Astrocyte of the hippocampus (primary cell): Measurements from ENCODE around the gene MLXIP.

Source experiments
- DNase-seq: peaks from one replicate; pipeline ENCODE4 v3.0.0; 2011; ENCODE audit warnings: low read depth, low spot score

Gene MLXIP

DNA sequence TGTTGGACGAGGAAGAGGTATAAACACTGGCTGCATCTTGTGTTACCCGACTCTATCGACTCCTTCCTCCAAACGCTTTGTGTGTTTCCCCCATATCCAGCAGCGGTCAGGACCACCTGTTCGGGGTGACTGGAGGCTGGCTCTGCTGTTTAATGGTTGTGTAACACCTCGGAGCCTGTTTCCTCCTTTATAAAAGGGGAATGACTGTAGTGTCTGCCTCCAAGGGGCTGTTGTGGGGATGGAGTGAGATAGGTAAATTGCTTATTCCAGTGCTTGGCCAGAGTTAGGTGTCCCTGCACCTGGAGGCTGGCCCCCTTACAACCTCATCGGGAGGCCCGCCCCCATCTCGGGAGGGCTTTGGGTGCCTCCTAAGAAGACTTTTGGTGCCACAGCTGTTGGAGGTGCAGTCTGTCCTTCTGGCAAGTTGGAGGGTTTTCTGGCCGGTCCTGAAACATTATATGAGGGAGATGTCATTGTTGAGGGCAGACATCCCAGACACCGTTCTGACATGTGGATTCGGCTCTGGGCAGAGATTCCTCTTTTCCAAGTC lies 1.1 kb downstream of the MLXIP start:
- no peak for DNase-seq

DNA sequence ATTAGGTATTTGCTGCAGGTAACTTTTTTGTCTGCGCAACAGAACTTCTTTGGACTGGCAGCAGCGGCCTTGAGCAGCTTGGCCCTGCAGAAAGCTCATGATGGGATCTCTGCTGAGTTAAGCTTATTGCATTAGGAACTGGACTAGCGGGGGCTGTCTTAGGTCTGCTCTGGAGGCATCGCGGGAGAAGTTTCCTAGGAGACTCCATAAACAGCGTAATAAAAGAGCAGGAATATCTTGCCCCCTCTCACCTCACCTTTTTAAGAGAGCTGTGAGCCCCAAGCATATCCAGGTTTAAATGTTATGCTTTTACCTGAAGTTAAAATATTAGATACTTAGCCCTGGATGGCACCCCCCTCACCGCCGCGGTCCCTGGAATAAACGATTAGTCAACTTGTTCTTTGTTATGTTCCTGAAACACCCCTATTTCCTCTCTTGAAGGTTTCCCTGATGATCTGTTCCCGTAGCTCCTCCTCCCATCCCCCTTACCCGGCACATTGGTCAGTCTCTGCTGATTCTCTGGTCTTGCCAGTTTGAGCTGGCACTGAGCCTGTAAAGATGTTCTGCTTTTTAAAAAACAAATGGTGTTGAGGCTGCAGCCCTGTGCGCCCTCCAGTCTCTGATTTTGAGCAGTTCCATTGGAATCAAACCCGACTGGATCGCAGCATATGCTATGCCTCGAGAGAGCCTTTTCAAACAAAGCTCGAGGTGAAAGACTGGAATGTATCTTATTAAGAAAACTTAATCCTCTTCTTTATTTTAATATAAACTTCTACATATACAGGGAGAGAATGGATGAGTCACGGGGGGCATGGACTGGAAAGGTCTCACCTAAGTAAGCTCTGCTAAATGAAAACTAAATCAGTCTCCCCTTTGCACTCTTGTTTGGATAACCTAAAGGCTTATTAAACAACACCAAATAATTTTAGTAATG lies 1.9 kb downstream of the MLXIP start:
- DNase-seq: peak; percentile 72

- DNase-seq: peak; percentile 36
Measured at GRCh38 chr12:122081083-122081696, 2.6 kb downstream of the MLXIP start.

DNA sequence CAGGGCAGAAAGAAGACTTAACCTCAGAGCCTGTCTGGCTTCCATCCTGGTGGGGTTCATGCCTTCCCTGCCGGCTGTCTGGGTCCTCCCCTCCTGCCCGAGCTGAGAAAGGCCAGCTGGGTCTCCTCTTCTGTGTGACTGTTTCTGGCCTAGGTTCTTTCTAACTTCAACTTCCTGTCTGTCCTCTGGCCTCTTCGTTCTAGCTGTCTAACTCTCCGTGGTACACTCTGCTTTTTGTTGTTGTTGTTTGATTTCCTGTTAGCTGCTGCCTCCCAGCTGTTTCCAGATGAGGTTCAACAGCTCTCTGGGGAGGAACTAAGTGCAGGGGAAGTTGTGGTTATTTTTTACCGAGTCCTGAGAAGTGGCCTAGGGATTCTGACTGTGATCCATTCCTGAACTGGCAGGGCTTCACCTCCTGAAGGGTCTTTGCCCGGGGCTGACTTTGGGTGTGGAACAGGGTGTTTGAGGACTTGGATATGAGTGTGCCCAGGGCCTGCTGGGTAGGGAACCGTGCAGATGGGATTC lies 3.2 kb downstream of the MLXIP start:
- no peak for DNase-seq

DNA sequence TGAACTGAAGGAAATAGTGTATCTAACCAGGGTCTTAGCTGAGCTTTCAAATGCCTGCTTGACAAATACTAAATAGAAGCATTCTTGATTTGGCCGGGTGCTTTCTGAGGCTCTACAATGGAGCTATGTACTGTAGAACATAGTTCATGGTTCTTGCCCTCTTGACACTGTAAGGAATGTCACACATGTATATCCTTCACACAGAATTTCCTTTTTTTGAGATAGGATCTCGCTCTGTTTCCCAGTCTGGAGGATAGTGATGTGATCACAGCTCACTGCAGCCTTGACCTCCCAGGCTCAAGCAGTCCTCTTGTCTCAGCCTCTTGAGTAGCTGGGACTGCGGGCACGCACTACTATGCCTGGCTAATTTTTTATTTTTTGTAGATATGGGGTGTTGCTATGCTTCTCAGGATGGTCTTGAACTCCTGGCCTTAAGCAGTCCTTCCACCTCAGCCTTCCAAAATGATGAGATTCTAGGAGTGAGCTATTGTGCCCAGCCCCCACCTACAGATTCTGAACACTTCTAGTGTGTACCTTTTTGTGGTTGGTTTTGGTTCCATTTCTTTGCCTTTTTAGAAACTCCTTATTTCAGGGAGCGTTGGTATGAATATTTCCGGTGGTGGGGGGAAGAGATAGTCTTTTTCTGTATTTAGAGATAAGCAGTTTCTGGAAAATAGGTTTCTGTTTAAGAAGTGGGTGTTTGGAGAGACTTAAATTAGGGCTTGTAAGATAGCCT lies 4.2 kb downstream of the MLXIP start:
- no peak for DNase-seq

- no peak for DNase-seq
Measured at GRCh38 chr12:122084857-122085405, 6.4 kb downstream of the MLXIP start.

- DNase-seq: no peak
Measured at GRCh38 chr12:122085591-122085990, 7.0 kb downstream of the MLXIP start.

- no peak for DNase-seq
Measured at GRCh38 chr12:122086116-122086515, 7.6 kb downstream of the MLXIP start.

DNA sequence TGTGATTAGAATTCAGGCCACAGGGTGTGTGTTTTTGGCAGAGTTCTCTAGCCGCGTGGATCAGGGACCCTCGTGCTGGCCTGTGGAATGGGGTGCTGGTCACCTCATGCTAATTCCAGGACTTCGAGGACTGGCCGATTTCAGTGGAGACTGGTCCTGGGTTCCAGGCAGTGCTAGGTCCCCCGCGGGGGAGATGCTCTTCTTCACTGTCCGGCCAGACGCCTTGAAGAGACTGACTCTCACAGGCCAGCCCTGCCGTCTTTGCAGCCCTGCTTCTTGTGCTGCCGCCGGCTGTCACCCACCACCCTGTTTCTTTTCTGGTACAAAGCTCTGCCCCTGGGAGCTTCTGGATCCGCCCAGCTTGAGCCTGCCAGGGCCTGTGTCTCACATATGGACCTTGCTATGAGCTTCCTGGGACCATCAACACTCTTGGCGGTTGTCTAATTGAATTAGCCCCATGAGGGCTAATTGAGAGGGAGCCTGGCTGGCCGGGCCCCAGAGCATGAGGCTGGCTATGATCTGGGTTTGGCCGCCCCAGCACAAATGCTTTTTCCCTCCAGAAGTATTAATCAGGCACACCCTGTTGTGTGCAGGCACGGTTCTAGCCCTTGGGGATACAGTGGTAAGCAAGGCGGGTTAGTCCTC lies 8.2 kb downstream of the MLXIP start:
- DNase-seq: no peak

GRCh38 chr12:122087431-122088178 lies 9.0 kb downstream of the MLXIP start:
- no peak for DNase-seq

DNA sequence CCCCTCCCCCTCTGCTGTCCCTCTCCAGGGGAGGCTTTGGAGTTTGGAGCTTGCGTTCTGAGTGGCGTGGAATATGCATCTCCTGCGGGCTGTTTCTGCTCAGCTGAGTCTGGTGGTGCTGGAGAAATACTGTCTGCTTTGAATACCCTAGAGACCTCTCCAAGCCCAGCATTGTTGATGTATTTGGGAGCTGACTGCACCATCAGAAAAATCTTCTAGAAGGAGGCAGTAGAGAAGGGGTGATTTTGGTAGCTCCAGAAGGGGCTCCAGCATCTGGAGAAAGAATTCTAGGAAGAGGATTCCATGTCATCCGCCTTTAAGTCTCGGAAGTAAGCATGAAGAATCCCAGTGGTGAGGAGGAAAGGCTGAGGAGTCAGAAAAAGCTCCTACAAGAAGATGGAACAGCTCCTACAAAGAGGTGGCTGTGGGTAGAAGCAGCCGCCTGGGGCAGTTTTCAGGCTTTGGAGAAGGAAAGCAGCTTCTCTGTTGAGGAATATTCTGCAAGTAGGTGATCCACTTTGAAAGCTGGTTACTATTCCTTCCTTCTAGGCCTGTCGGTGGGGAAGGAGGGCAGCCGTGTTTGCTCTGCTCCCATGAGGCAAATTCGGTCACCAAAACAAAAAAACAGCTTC lies 9.7 kb downstream of the MLXIP start:
- DNase-seq: no peak

- no peak for DNase-seq
Measured at GRCh38 chr12:122089077-122089476, 10.5 kb downstream of the MLXIP start.

DNA sequence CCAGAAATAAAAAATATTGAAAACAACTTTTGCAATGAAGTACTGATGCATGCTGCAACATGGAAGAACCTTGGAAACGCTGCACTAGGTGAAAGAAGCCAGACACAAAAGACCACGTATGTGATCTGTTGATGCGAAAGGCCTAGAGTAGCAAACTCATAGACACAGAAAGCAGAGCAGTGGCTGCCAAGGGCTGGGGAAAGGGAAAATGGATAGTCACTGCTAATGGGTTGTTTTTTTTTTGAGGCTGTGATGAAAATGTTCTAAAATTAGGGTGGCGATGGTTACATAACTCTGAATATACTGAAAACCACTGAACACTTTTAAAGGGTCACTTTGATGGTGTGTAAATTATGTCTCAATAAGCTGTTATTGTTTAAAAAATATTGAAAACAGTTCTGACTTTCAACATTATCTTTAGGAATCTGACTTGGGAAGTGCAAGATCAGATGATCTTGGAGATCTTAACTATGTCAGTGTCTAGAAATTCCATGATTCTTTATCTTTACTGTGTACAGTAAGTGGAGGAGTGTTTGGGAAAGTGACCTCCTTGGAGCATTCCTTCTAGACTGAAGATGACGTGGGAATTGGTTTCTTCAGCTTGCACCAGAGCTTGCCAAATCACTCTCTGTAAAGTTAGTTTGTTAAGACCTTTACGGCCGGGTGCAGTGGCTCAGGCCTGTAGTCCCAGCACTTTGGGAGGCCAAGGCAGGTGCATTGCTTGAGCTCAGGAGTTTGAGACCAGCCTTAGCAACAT lies 12.4 kb downstream of the MLXIP start:
- peak; percentile 70 for DNase-seq

GRCh38 chr12:122093098-122093883 lies 14.7 kb downstream of the MLXIP start:
- no peak for DNase-seq

- no peak for DNase-seq
Measured at GRCh38 chr12:122094137-122094734, 15.7 kb downstream of the MLXIP start.

DNA sequence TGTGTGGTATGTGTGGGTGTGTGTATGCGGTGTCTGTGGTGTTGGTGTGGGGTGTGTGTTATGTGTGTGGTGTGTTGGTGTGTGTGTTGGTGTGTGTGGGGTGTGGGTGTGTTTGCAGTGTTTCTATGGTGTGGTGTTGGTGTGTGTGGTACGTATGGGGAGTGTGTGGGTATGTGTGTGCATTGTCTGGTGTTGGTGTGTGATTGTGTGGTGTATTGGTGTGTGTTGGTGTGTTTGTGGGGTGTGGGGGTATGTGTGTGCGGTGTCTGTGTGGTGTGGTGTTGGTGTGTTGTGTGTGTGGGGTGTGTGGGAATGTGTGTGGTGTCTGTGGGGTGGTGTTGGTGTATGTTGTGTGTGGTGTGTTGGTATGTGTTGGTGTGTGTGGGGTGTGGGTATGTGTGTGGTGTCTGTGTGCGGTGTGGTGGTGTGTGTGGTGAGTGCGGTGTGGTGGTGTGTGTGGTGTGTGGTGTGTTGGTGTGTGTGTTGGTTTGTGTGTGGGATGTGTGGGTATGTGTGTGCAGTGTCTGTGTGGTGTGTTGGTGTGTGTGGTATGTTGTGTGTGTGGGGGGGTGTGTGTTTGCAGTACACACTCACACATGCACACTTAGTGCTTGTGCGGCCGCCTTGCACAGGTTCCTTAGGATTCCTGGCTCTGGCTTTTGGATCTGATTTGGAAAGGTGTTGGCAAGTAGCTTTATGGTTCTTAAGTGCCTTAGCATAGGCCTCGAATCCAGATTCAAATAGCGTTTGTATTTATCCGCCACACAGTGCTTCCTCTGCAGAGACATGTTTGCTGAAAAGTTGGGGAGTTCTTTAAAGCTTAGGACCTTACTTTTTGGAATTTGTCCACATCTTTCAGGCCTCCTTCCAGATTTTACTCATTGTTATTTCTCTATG lies 16.4 kb downstream of the MLXIP start:
- no peak for DNase-seq

GRCh38 chr12:122096014-122096413 lies 17.5 kb downstream of the MLXIP start:
- no peak for DNase-seq
